K562 (cell line): ENCODE results near the gene AP1AR. TPM values are rescaled to one million over a fixed set of nuclear protein-coding genes. Genes with fewer than 3 reads are reported as not detected.

Experiments
- ATAC-seq: fragments of 200-7000 bp; cut with Tn5 transposase; 3 replicates; pipeline ENCODE4 v1.9.1; 2020; ENCODE audit warnings: moderate library complexity
- BruUV-seq: library from RNA; stranded (reverse); fragments of 400-500 nt; replicated peaks from 2 replicates; lab custom pipeline; 2021; lab: Mats Ljungman, UMichigan
- CTCF ChIA-PET: fragments of 300-600 bp; formaldehyde crosslinking; extraction: SDS; loops from one replicate; lab custom pipeline; 2021; ENCODE audit warnings: low intra/inter-chr PET ratio; lab: Yijun Ruan, JAX
- POLR2A ChIA-PET: fragments of 300-600, 350-650 bp; sonication (Branson Sonifier 250); formaldehyde crosslinking; extraction: SDS; loops from one replicate; lab custom pipeline; 2021; ENCODE audit warnings: antibody characterized with exemption, inconsistent platforms; lab: Yijun Ruan, JAX
- DNase-seq, 4 experiments: peaks; one replicate each; pipeline versions ENCODE4 v3.0.0 to v3.0.0-alpha.2; 2011 to 2018; ENCODE audit warnings: low spot score in 3 of 4, mixed read lengths in 3 of 4; ENCODE audit errors: extremely low read depth in 1 of 4
- FAIRE-seq: peaks from 2 replicates; lab custom pipeline; 2011; peaks lifted over from hg19 to GRCh38; lab: Jason Lieb, UNC
- H2AFZ ChIP-seq: 2 replicates; pipeline ENCODE4 v1.6.0; 2011; ENCODE audit warnings: low read depth, low read length, control low read depth, inconsistent platforms
- H3K27ac ChIP-seq: fragments of 200-600 bp; 3 replicates; pipeline ENCODE4 v1.8.0; 2011; ENCODE audit warnings: low read depth, mild to moderate bottlenecking, control low read depth, inconsistent platforms, low read length, moderate library complexity, mixed read lengths; ENCODE audit errors: extremely low read depth
- H3K27me3 ChIP-seq, 2 experiments: fragments of 300-600 bp in 1 of 2; 2 replicates in 1 of 2; 3 replicates in 1 of 2; pipeline versions ENCODE4 v1.6.0 to v1.8.0; 2011; ENCODE audit warnings: inconsistent platforms in 2 of 2, low read length in 2 of 2, mild to moderate bottlenecking in 1 of 2, mixed read lengths in 1 of 2, moderate library complexity in 1 of 2; ENCODE audit not compliant: control insufficient read depth in 2 of 2, insufficient read depth in 2 of 2
- H3K36me3 ChIP-seq: fragments of 300-600 bp; 3 replicates; pipeline ENCODE4 v1.8.0; 2011; ENCODE audit warnings: mild to moderate bottlenecking, low read length, inconsistent platforms; ENCODE audit not compliant: control insufficient read depth, insufficient read depth
- H3K4me1 ChIP-seq, 2 experiments: fragments of 200-600 bp in 1 of 2; replicated peaks in 1 of 2; 2 replicates in 1 of 2; 3 replicates in 1 of 2; pipeline versions ENCODE4 v1.5.1 to v1.8.0; 2011; ENCODE audit warnings: inconsistent platforms in 2 of 2, low read length in 2 of 2, mild to moderate bottlenecking in 1 of 2, mixed read lengths in 1 of 2, moderate library complexity in 1 of 2; ENCODE audit not compliant: control insufficient read depth in 2 of 2, insufficient read depth in 2 of 2
- H3K4me2 ChIP-seq: 2 replicates; pipeline ENCODE4 v1.6.1; 2011; ENCODE audit warnings: low read length, control low read depth, inconsistent platforms, mixed read lengths; ENCODE audit not compliant: insufficient read depth
- H3K4me3 ChIP-seq: fragments of 200-600 bp; sonication (generic), shearing (Covaris generic); 2 replicates; pipeline ENCODE4 v1.5.1; 2016; ENCODE audit warnings: control low read depth, inconsistent platforms
- H3K79me2 ChIP-seq: fragments of 200-600 bp; 3 replicates; pipeline ENCODE4 v1.8.0; 2011; ENCODE audit warnings: low read length, inconsistent platforms; ENCODE audit not compliant: control insufficient read depth, insufficient read depth
- H3K9ac ChIP-seq, 2 experiments: 2 replicates each; pipeline versions ENCODE4 v1.6.0 to v1.6.1; 2011; ENCODE audit warnings: low read depth in 2 of 2, low read length in 2 of 2, control low read depth in 1 of 2, inconsistent platforms in 1 of 2, mild to moderate bottlenecking in 1 of 2, mixed read lengths in 1 of 2; ENCODE audit not compliant: insufficient read depth in 1 of 2
- H3K9me1 ChIP-seq: one replicate; pipeline ENCODE4 v1.6.0; 2011; ENCODE audit warnings: inconsistent platforms, mild to moderate bottlenecking, low read length, moderate library complexity; ENCODE audit not compliant: control insufficient read depth, insufficient read depth
- H3K9me3 ChIP-seq: replicated peaks from 2 replicates; pipeline ENCODE4 v1.5.1; 2011; ENCODE audit warnings: low read depth, low read length, inconsistent platforms; ENCODE audit not compliant: control insufficient read depth, insufficient read depth
- H4K20me1 ChIP-seq: replicated peaks from 2 replicates; pipeline ENCODE4 v1.6.1; 2011; ENCODE audit warnings: low read length, inconsistent platforms, mixed read lengths; ENCODE audit not compliant: control insufficient read depth, insufficient read depth
- CLOCK ChIP-seq: fragments of 250-450 bp; sonication (Bioruptor Pico); IDR thresholded peaks from 2 replicates; pipeline ENCODE4 v1.4.0; 2020; ENCODE audit warnings: mild to moderate bottlenecking, moderate library complexity, borderline replicate concordance
- CTCFL ChIP-seq: IDR thresholded peaks from 2 replicates; pipeline ENCODE4 v1.6.1; 2011; ENCODE audit warnings: borderline replicate concordance, low read depth, mild to moderate bottlenecking, moderate library complexity, low read length; ENCODE audit not compliant: insufficient read depth, poor library complexity, severe bottlenecking
- EP400 ChIP-seq: fragments of 450-650 bp; IDR thresholded peaks from 2 replicates; pipeline ENCODE4 v1.6.1; 2017; ENCODE audit warnings: antibody characterized with exemption, mild to moderate bottlenecking, moderate library complexity
- HNRNPLL ChIP-seq: fragments of 200-400 bp; formaldehyde crosslinking; IDR thresholded peaks from 2 replicates; pipeline ENCODE4 v1.6.1; 2017; ENCODE audit warnings: low read length, low read depth, mild to moderate bottlenecking; ENCODE audit not compliant: poor library complexity, severe bottlenecking
- HNRNPUL1 ChIP-seq: fragments of 200-400 bp; formaldehyde crosslinking; IDR thresholded peaks from 2 replicates; pipeline ENCODE4 v1.6.1; 2017; ENCODE audit warnings: low read length
- IRF2 ChIP-seq: sonication (generic); formaldehyde crosslinking; IDR thresholded peaks from 2 replicates; pipeline ENCODE4 v1.8.1; 2022; ENCODE audit warnings: mild to moderate bottlenecking, missing genetic modification reagents
- MAFF ChIP-seq: IDR thresholded peaks from 2 replicates; pipeline ENCODE4 v1.6.1; 2012; ENCODE audit warnings: low read length, improper control_type of control experiment
- MBD2 ChIP-seq: sonication (generic); IDR thresholded peaks from 2 replicates; pipeline ENCODE4 v1.6.1; 2016; ENCODE audit warnings: low read depth, borderline replicate concordance
- NBN ChIP-seq: fragments of 450-650 bp; IDR thresholded peaks from 2 replicates; pipeline ENCODE4 v1.6.1; 2016; ENCODE audit warnings: low read depth, mild to moderate bottlenecking
- RB1 ChIP-seq: fragments of 450-650 bp; IDR thresholded peaks from 2 replicates; pipeline ENCODE4 v1.6.1; 2017; ENCODE audit warnings: low read depth, mild to moderate bottlenecking
- SMC3 ChIP-seq: conservative IDR thresholded peaks from 2 replicates; pipeline ENCODE4 v1.6.1; 2011; ENCODE audit warnings: low read depth, low read length, improper control_type of control experiment; ENCODE audit not compliant: insufficient read depth
- U2AF1 ChIP-seq: fragments of 200-400 bp; formaldehyde crosslinking; optimal IDR thresholded peaks from 2 replicates; pipeline ENCODE3; 2017; ENCODE audit warnings: mild to moderate bottlenecking, low read depth, low read length, moderate library complexity
- ZNF584 ChIP-seq: fragments of 200-800 bp; sonication (Bioruptor generic); IDR thresholded peaks from 2 replicates; pipeline ENCODE4 v1.6.1; 2016; ENCODE audit warnings: low read depth, mild to moderate bottlenecking, missing genetic modification characterization, missing compliant biosample characterization
- ZNF830 ChIP-seq: fragments of 250-450 bp; sonication (Bioruptor Pico); IDR thresholded peaks from 2 replicates; pipeline ENCODE4 v1.5.0; 2021; ENCODE audit warnings: mild to moderate bottlenecking
- WGBS: fragments of 100-300 bp; shearing (Covaris generic); methylation state at CpG from one replicate; pipeline ENCODE4 v1.1.6; 2016; ENCODE audit warnings: low coverage, mixed read lengths; ENCODE audit not compliant: insufficient coverage; ENCODE audit errors: missing lambda C conversion rate; 5-methylcytosine and 5-hydroxymethylcytosine counted together
- in situ Hi-C: fragments of 300-500 bp; cut with MboI; formaldehyde crosslinking; loops from 4 replicates; pipeline ENCODE4 v1.15.0; 2018; ENCODE audit warnings: inconsistent platforms, mixed read lengths
- intact Hi-C: fragments of 100-400 bp; cut with micrococcal nuclease; formaldehyde crosslinking; loops from 2 replicates; pipeline ENCODE4 v1.14.2; 2022
- polyA plus RNA-seq, 8 experiments: library from polyadenylated mRNA; depleted of rRNA in 4 of 8; stranded (reverse) in 5 of 8; unstranded in 3 of 8; fragments of >200 nt; fragmentation: Nextera tagmentation in 2 of 8; fragmentation: Illumina TruSeq in 1 of 8; extraction: Ambion mirVana in 2 of 8; extraction: Trizol in 1 of 8; gene quantifications; 2 replicates each; pipeline versions ENCODE4 v1.2.1 to v1.2.3, GENCODE V29; 2011 to 2014; ENCODE audit warnings: inconsistent platforms in 1 of 8, missing spikeins in 1 of 8
- total RNA-seq, 7 experiments: library from RNA; depleted of rRNA in 6 of 7; stranded (reverse); fragments of >200 nt in 6 of 7; fragmentation: Illumina TruSeq in 2 of 7; extraction: Trizol in 2 of 7; gene quantifications; 2 replicates each; pipeline versions ENCODE4 v1.2.1 to v1.2.3, GENCODE V29; 2011 to 2021; ENCODE audit warnings: low replicate concordance in 1 of 7
- TF ChIP-seq, protein P1 (sequence below): fragments of 450-650 bp; IDR thresholded peaks from one replicate; pipeline ENCODE4 v1.6.1; 2018; ENCODE audit warnings: mild to moderate bottlenecking, moderate library complexity; ENCODE audit not compliant: partially characterized antibody

Gene AP1AR
- total and polyA plus RNA-seq, 9 of the 15 experiments (the other 6 are each of a cell fraction or from before 2014, with no cell fraction given), result 2.6 to 20.7 (median 12.2) TPM

DNA sequence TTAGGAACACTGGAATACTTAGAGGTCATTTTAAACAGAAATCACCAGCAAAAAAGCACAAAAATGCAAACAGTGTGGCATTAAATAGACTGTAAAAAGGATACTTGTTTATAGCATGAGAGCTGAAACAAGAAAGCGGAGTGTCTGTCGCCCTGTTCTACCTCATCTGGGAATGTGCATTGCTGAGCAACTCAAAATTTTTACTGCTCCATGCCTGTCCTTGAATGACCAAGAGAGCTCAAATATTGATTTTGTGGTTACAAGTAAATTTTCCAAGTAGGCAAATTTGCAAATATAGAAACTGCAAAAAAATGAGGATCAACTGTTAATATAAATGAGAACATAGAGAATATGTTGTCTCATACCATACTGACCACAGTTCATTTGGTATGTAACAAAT is 25.5 kb downstream of the AP1AR start:
- no peak for TF ChIP-seq HNRNPUL1
- no peak for TF ChIP-seq U2AF1
- no peak for TF ChIP-seq ZNF584 (CRISPR knock-in tag)
- TF ChIP-seq MAFF, result no peak
- no peak for TF ChIP-seq CTCFL
- TF ChIP-seq RB1, result no peak
- no peak for TF ChIP-seq NBN
- TF ChIP-seq CLOCK (CRISPR knock-in tag), result no peak
- no peak for TF ChIP-seq EP400
- TF ChIP-seq HNRNPLL, result no peak
- TF ChIP-seq, protein P1, sequence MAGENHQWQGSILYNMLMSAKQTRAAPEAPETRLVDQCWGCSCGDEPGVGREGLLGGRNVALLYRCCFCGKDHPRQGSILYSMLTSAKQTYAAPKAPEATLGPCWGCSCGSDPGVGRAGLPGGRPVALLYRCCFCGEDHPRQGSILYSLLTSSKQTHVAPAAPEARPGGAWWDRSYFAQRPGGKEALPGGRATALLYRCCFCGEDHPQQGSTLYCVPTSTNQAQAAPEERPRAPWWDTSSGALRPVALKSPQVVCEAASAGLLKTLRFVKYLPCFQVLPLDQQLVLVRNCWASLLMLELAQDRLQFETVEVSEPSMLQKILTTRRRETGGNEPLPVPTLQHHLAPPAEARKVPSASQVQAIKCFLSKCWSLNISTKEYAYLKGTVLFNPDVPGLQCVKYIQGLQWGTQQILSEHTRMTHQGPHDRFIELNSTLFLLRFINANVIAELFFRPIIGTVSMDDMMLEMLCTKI, result no peak
- TF ChIP-seq IRF2 (CRISPR knock-in tag), result no peak
- TF ChIP-seq SMC3, result no peak
- TF ChIP-seq ZNF830 (CRISPR knock-in tag), result no peak
- no peak for TF ChIP-seq MBD2
- TF ChIP-seq, all 486 proteins: peak for 0
- in situ Hi-C loops, result no loop called here
- intact Hi-C loops, result no loop called here
- POLR2A ChIA-PET, result no interaction called here
- ATAC-seq (no peak), FAIRE-seq (no peak), DNase-seq (no peak)
- Histone ChIP-seq H3K79me2 (no peaks in the 10 kb centered on the region), H3K27ac (no peak overlapping the region), H3K9ac (no peak overlapping the region), H3K4me1 (no peaks in the 10 kb centered on the region), H4K20me1 (no peaks in the 10 kb centered on the region), H3K27me3 (no peaks in the 10 kb centered on the region), H3K4me3 (no peak overlapping the region), H3K36me3 (peaks cover 11% of the 10 kb centered on the region; the same call in 1 of the 3 replicates), H3K4me2 (no peak overlapping the region), H3K9me1 (no peaks in the 10 kb centered on the region), H2AFZ (no peak overlapping the region), H3K9me3 (no peaks in the 10 kb centered on the region)
- no TSS peak for BruUV-seq
- 100% methylated on average over 2 of the region's 2 CpGs for WGBS
- CTCF ChIA-PET, result no interaction called here
